Stimulated activated CD8-positive, alpha-beta memory T cell treated with anti-CD3 and anti-CD28 coated beads, Interleukin-4, amount 100 ng/mL, for 24 hours (primary cell): Measurements from ENCODE around the gene RNF2.
"Not testable (repeated sequence)": the region's sequence is repeated elsewhere in the genome, so short reads cannot be mapped to it uniquely, and the experiment has no call there.

Experiments
- DNase-seq: peaks from one replicate; pipeline ENCODE4 v3.0.0-alpha.2; 2020; ENCODE audit warnings: low read depth

Gene RNF2

DNA sequence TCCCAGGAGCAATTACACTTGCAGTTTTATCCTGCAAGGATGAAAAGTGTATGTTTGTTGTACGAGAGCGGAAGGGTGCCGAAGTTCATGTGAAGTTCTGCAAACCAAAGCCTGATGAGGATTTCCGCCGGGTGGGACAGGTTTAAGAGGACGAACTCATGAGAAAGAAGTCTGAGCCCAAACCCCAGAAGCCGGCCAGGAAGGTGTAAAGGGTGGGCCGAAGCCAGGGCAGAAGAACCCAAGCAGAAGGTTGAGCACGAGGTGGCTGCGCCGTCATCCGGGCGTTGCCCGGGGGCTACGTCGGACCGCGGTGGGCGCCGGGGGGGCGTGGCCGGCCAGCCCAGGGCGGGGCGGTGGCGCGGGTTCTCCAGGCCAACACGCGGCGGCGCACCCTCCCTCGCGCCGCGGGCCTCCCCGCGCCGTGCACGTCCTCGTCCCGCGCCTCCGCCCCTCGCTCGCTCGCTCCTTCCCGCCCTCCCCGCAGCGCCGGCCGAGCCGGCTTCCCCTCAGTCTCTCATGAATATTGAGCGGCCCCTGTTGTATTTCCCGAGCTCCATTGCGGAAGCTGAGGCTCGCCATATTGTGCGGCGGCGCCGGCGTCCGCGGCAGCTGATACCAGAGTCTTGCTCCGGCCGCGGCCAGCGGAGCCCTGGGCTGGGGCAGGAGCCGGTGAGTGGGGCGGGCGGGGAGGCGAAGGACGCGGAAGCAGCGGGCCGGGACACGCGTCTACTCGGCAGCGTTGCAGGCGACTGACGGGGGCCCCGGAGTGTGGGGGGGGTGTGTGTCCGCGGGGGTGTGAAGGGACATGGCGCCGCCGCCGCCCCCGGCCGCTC is at the start of gene RNF2:
Gene RNF2, plus strand, starts transcription at position 578 of the 833 bp plus-strand sequence. CDS start 41,996 bp downstream, outside the sequence.
- DNase-seq: peak; percentile 78

DNA sequence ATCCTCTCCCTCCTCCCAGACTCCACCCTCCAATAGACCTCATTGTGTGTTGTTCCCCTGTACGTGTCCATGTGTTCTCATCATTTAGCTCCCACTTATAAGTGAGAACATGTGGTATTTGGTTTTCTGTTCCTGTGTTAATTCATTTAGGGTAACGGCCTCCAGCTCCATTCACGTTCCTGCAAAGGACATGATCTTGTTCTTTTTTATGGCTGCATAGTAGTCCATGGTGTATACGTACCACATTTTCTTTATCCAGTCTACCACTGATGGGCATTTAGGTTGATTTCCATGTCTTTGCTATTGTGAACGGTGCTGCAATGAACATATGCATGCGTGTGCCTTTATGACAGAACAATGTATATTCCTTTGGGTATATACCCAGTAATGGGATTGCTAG is 45.4 kb upstream of the RNF2 start:
- not testable (repeated sequence) for DNase-seq

DNA sequence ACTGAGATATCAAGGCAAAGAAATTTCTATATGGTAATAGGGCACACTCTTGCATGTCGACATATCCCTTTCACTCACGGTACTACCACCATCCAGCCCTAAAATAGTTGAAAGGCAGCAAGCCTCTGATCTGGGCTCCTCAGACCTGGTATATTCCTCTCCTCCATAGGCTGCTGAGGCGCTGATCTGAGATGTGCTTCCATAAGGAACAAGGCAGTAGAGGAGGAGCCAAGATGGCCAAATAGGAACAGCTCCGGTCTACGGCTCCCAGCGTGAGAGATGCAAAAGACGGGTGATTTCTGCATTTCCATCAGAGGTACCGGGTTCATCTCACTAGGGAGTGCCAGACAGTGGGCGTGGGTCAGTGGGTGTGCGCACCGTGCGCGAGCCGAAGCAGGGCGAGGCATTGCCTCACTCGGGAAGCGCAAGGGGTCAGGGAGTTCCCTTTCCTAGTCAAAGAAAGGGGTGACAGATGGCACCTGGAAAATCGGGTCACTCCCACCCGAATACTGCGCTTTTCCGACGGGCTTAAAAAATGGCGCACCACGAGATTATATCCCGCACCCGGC is 44.0 kb upstream of the RNF2 start:
- DNase-seq: not testable (repeated sequence)

DNA sequence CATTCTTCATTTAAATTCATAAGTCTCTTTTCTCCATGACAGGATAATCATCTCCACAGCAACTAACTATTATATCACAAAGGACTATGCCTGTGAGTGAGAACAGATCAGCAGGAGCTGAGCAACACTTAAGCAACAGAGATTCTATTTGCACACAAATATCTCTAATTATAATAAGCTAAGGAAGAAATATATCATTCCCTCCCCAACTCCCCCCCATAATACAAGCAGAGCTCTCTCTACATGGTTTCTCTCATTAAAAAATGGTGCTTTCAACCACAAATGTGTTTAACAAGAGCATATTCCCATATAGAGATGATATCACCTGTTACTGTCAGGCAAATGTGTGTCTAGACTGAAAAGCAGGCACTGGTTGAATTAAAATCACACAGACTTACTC is 36.5 kb upstream of the RNF2 start:
- DNase-seq: no peak

DNA sequence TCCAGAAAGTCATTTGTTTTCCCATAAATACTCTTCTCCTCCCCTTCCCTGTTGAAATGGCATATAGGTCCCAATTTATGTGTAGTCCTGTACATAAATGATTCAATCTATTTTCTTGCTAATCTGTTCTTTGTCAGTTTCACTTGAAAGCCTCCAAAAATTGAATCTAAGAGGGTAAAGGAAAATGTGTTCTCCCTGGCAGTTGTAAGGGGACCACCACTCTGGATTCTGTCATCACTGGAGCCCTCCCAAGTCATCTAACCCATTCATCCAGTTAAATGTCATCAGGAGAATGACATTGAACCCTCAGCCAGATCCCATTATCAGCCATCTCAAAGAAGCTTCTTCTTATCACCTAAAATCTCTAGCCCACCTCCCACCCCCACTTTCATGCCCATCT is 35.0 kb upstream of the RNF2 start:
- DNase-seq: no peak

DNA sequence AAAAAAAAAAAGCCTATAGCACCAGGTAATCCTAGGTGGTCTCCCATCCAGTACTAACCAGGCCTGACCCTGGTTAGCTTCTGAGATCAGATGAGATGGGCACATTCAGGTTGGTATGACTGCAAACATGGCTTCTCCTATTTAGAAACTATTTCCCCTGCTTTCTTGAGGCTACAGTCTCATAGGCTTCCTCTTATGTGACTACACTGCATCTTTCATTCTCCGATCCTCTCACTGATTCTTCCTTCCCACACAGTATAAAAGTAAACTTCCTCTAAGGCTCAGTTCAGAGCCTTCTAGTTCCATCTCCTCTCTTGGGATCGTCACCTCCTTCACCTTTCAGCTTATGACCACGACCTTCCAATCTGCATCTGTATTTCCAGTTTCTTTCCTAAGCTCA is 30.4 kb upstream of the RNF2 start:
- no peak for DNase-seq

DNA sequence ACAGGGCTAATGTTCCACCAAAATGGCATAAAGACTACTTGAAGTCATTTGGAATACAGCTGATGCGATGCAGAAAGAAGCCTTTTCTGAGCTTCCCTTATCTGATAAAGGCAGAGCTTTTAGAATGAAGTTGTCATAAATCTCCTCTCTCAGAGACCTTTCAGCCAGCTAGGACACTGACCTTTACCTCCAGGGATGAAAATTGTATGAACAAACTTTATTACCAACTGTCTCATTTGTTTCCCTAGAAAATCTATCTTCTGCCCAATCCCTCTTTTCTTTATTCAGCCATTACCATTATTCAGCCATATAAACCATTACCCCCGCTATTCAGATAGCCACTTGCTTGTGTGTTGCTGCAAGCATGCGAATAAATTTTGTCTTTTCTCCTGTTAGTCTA is 29.7 kb upstream of the RNF2 start:
- DNase-seq: no peak

DNA sequence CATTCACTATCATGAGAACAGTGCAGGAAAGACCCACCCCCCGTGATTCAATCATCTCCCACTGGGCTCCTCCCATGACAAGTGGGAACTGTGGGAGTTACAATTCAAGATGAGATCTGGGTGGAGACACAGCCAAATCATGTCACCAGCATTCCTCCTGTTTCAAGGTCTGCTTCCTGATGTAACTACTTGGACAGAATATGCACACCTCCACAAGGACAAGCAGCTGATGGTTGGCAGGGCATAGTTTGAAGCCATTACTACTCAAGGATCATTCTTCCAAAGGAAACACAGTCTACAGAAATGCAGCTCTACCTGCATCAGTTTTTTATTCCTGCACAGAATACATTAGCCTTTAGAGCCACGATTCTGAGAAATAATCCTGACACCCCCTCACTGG is 28.5 kb upstream of the RNF2 start:
- DNase-seq: no peak

DNA sequence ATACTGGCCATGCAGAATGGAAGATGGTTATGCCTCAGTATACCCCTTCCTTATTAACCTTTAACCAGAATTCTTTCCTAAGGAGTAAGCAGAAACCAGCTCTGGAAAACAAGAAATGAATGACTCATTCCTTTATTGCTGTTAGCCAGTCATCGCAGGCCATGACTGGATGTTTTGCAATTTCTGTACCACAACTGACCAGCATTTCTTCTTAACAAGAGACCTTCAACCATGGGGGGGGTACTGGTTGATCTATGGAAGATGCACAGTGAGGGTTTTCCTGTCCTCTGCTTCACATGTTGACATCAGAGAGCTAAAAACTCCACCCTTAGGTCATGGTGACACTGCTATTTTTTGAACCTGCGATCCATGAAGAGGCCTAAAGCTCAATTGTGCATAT is 28.0 kb upstream of the RNF2 start:
- no peak for DNase-seq

DNA sequence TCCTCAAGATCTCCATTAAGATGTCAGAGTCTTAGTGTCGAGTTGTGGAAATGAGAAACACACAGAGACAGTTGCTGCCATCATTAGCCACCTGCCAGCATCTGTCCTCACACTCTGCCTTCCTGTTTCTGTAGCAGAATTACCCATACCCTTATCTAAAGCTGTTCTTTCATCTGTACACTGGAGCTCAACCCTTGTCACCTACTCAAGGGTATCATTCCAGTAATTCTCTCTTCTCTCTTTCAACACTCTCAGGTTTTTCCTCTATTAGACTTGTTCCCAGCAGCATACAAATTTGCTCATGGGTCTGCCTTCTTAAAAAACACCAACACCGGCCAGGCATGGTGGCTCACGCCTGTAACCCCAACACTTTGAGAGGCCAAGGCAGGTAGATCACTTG is 27.4 kb upstream of the RNF2 start:
- no peak for DNase-seq

DNA sequence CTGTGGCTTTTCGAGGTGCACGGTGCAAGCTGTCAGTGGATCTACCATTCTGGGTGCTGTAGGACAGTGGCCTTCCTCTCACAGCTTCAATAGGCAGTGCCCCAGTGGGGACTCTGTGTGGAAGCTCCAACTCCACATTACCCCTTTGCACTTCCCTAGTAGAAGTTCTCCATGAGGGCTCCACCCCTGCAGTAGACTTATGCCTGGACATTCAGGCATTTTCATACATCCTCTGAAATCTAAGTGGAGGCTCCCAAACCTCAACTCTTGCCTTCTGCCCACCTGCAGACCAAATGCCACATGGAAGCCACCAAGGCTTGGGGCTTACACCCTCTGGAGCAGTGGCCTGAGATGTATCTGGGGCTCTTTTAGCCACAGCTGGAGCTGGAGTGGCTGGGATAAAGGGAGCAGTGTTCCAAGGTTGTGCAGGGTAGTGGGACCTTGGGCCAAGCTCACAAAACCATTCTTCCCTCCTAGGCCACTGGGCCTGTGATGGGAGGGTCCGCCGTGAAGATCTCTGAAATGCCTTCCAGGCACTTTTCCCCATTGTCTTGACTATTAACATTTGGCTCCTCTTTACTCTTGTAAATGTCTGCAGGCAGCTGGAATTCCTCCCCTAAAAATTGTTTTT is 18.0 kb upstream of the RNF2 start:
- no peak for DNase-seq

DNA sequence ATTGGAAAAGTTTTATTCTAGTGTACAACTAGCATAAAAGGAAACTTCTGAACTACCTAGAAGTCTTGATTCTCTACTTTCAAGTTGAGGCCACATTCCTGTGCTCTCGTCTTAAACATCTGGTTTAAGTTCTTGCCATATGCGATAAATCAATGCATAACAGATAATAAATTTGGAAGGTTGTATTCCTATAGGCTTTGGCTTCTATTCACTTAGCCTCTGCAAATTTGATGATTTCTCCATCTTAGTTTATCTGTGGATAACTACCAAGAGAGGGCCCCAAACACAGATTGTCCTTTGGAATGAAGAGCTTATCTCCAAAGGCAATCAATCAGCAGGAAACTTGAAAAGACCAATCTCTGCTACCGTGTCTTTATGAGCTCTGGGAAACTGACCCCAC is 11.7 kb upstream of the RNF2 start:
- DNase-seq: no peak

DNA sequence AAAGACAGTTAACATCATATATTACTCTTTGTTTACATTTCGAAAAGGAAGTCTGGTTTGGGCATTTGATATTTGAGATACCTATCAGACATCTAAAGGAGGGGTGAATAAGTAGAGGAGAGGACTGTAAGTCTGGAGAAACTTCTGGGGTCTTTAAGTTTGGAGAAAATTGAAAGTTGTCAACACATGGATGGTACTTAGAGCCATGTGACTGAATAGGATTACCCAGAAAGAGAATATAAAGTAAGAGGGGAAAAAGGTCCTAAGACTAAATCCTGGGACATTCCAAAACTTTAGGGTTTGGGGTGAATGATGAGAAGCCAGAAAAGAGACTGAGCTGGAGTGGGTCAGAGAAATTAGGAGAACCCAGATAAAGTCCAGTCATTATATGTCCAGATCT is 10.1 kb upstream of the RNF2 start:
- DNase-seq: no peak

DNA sequence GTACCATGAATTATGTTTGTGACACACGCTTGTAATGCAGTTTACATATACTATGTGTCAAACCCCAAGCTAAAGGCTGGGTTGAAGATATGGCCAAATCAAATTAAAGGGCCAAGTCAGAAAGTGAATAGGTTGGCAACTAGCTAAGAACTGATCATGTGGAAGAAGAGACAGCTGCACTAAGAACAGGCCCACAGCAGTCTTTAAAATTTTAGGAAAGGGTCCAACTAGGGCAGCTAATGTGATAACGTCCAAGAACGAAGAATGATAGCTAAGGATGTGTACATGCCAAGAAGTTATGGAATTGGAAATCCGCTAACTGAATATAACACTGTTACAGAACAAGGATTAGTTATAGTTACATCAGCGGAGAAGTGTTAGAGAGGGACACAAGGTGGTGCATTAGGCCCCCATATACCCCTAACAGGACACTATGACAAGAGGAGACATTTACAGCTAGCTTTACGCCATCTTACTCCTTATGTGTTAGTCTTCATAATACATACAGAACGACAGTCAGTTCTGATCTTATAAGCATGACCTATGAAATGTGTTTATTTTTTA is 6.5 kb upstream of the RNF2 start:
- no peak for DNase-seq

DNA sequence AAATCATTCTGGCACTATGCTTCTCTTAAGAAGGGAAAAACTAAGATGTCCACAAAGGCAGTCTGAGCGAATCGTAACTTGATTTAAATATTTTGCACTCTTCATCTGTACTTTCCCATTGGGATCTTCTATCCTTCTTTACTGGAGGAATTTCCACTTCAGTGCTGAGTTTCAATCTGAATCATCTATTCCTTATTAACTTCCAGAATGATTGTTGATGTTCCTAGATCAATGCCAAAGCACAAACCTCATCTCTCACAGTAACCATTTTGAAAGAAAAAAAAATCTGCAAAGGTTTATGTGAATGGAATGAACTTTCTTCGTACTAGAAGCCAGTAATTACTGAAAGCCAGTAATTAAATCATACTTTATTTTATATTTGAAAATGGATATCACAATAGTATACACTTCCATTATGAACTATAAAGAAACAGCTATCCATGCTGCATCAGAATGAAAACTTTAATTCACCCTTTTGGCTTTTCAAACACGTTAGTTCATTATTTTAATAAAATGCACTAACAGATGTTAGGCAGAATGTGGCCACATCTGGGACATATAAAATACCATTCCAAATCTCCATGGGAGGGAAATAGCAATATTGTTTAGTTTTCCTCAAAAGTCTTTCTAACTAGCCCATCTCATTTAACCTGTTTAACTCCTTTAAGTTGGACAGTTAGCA is 5.5 kb upstream of the RNF2 start:
- no peak for DNase-seq

DNA sequence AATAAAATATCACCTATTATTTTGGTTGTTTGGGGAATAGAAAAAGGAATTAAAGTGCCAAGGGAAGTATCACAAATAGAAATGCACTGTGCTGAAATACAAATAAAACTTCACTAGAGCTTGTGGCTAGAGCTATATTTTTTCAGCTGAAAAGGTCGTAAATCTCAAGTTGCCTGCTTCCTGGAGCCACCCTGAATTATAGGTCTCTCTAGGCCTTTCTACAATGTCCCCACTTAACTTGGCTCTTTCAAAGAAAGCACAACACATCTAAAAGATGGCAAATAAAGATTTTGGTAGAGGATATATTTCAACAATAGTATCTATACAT is 5.0 kb upstream of the RNF2 start:
- DNase-seq: no peak

DNA sequence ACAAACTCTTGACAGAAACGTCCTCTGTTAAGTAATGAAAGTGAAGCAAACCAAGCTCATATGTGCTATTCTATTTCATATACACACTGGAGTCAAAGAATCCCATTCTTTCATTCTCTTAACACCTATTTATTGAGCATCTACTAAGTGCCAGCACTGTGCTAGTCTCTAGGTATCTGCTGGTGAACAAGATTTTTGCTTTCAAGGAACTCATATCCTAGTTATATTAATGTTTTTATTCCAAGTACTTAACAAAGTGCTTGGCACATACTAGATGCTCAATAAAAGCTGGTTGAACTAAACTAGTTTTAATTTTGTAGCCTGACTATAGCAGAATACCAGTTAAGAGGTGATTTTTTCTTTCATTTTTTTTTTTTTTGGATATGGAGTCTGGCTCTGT is 3.6 kb upstream of the RNF2 start:
- no peak for DNase-seq

DNA sequence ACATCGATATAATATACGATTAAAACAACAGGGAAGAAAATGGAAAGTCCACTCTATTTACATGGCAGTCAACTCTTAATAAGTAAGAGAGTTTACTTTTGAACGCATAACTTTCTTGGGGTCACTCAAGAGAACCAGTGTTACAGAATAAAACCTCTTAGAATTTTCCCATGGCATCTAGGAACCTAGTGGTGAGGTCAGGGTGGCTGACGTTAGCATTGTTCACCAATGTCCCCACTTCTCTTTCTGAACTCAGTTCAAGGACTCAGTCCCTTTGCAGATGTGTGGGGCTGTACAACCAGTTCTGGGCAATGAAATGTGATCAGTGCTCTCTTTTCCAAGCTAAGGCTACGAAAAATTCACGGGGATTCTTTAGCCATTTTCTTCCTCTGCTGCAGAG is 2.6 kb upstream of the RNF2 start:
- no peak for DNase-seq

DNA sequence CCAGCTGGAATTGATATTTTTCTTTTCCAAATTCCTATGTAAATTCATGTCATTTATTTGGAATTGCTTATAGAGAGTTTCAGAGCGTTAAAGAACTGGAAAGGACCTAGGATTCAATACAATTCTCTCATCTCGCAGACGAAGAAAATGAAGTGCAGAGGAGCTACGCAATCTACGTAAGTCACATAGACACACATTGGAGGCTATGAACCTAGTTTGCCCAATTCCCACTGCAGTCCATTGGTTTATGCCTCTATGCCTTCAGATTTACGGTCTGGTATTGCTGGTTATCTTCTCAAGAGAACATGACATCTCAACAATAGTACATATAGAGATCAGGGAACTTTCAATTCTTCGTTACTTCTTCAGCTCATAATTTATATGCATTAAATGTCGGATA is 971 bp upstream of the RNF2 start:
- no peak for DNase-seq

DNA sequence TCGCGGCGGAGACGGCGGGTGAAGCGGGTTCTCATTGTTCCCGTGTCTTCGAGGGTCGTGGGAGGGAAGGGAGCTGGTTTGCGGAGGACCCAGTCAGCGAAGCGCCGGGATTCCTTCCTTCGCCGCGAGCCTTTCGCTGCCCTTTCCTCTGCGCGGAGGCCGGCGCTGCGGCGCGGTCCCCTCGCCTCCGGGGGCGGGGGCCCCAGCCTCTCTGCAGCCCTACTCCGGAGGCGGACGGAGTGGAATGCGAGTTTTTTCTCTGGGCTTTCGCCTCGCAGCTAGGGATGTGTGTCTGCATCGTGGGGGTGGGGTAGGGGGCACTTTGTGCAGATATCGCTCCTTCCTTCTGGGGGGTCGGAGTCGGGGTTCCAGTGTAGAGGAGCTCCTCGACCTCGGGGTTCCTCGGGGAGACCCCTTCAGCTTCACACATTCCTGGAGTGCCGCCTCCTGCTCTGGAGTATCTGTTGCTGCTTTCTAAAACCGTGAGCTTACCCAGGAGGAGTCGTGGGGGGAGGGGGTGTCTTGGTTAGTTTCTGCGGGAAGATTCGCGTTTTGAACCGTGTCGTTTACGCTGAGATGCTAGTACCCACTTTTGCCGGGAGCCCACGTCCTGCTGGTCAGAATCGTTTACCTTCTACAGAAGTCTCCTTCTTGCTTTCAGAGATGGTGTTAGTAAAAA is 595 bp downstream of the RNF2 start:
- DNase-seq: peak; percentile 4

DNA sequence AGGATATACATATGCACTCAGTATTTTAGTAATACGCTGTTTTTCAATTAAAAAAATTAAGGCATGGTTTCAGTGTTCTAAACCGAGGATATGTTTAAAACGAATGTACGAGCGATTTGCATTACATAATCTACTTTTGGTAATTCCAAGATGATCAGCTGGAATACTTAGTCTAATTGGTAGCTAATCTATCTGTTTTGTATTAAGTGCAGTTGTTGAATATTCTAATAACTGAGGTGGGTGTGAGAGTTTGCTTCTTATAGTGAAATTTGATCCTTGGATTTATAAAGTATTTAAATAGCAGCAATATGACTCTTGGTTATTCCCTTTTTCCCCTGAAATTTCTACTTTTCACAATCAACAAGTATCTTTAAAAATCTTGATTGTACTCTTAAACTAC is 1.3 kb downstream of the RNF2 start:
- DNase-seq: no peak

DNA sequence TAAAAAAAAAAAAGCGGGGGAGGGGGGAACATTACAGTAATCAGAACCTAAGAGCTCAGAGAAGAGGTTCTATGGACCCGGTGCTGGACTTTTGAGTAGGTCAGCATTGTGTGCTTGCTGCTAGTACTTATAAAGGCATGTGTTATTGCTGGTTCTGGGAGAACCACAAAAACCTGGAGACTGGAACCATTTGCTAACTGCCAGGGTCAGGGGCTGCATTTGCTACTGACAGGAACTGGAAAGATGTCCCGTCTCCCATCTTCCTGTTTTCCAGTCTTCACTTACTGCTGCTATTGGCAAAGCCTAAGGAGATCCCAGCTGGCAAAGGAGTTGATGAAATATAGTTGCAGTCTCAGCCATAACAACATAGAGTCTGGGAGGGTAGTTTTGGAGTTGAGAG is 4.3 kb downstream of the RNF2 start:
- DNase-seq: no peak
